Measurements from ENCODE around the gene GPHN. TPM values are rescaled to one million over a fixed set of nuclear protein-coding genes. Genes with fewer than 3 reads are reported as not detected.

GPHN gene
- total and polyA plus RNA-seq, 8 donors, result 15.7 to 98.7 (median 35.7) TPM

GRCh38 chr14:66623838-66624237 lies 115.9 kb downstream of the GPHN start:
- TF ChIP-seq EP300 (IDR thresholded peaks at IDR 0.05), result no peak
- no peak for TF ChIP-seq POLR2AphosphoS5 (IDR thresholded peaks at IDR 0.05)
- TF ChIP-seq CTCF (IDR thresholded peaks at IDR 0.05), result no peak
- no peak for TF ChIP-seq POLR2A (IDR thresholded peaks at IDR 0.05)
- no peaks in the 10 kb centered on the region for H3K27me3 ChIP-seq
- H3K4me1 ChIP-seq, result peaks cover 0 to 29% (median 12%) of the 10 kb centered on the region in 4 donors
- H3K27ac ChIP-seq, result peak overlapping the region in 2 of 5 donors; percentile 5 to 22
- peaks cover 0 to 4% (median 0%) of the 10 kb centered on the region in 4 donors for H3K9me3 ChIP-seq
- 76 to 92% (median 84%) methylated on average over 4 of the region's 4 CpGs for WGBS, 5 donors
- DNase-seq, result no peak
- intact Hi-C loops (cut with DNase I; ENCODE audit: low total_unique reads), result no loop called here
- H3K36me3 ChIP-seq, result no peaks in the 10 kb centered on the region
- H3K4me3 ChIP-seq, result no peak overlapping the region

- Histone ChIP-seq H3K4me1 (peaks cover 0 to 29% (median 12%) of the 10 kb centered on the region in 4 donors), H3K4me3 (no peak overlapping the region), H3K9me3 (peaks cover 0 to 4% (median 0%) of the 10 kb centered on the region in 4 donors), H3K36me3 (no peaks in the 10 kb centered on the region), H3K27ac (peak overlapping the region in 1 of 5 donors; percentile 22), H3K27me3 (no peaks in the 10 kb centered on the region)
- intact Hi-C loops (cut with DNase I; ENCODE audit: low total_unique reads), result no loop called here
- 0 to 10% (median 4%) methylated on average over 1 of the region's 1 CpG for WGBS, 5 donors
- no peak for TF ChIP-seq POLR2A (IDR thresholded peaks at IDR 0.05)
- TF ChIP-seq POLR2AphosphoS5 (IDR thresholded peaks at IDR 0.05), result peak in 1 of 3 donors; percentile 33
- no peak for TF ChIP-seq EP300 (IDR thresholded peaks at IDR 0.05)
- peak in 5 of 7 experiments; percentile 9 to 62 (median 57) for TF ChIP-seq CTCF (IDR thresholded peaks at IDR 0.05)
- DNase-seq, result peak; percentile 71 to 83
Measured at GRCh38 chr14:66624336-66624937, 116.5 kb downstream of the GPHN start.

GRCh38 chr14:66628636-66629035 lies 120.7 kb downstream of the GPHN start:
- DNase-seq, result no peak

GRCh38 chr14:66629499-66629898 lies 121.6 kb downstream of the GPHN start:
- H3K9me3 ChIP-seq, result no peaks in the 10 kb centered on the region
- H3K27me3 ChIP-seq, result no peaks in the 10 kb centered on the region
- H3K27ac ChIP-seq, result no peak overlapping the region
- H3K36me3 ChIP-seq, result no peaks in the 10 kb centered on the region
- TF ChIP-seq POLR2A (IDR thresholded peaks at IDR 0.05), result no peak
- H3K4me3 ChIP-seq, result no peak overlapping the region
- peaks cover 0 to 26% (median 11%) of the 10 kb centered on the region in 4 donors for H3K4me1 ChIP-seq
- no peak for DNase-seq
- intact Hi-C loops (cut with DNase I; ENCODE audit: low total_unique reads), result no loop called here

More at GRCh38 chr14:66628636-66629035, 120.7 kb downstream of the GPHN start:
- no peaks in the 10 kb centered on the region for H3K9me3 ChIP-seq
- TF ChIP-seq POLR2A (IDR thresholded peaks at IDR 0.05) (no peak), EP300 (IDR thresholded peaks at IDR 0.05) (no peak), CTCF (IDR thresholded peaks at IDR 0.05) (no peak), POLR2AphosphoS5 (IDR thresholded peaks at IDR 0.05) (no peak)
- no peaks in the 10 kb centered on the region for H3K27me3 ChIP-seq
- peaks cover 0 to 35% (median 13%) of the 10 kb centered on the region in 4 donors for H3K4me1 ChIP-seq
- no peak overlapping the region for H3K4me3 ChIP-seq
- intact Hi-C loops (cut with DNase I; ENCODE audit: low total_unique reads), result no loop called here
- H3K27ac ChIP-seq, result no peak overlapping the region
- no peaks in the 10 kb centered on the region for H3K36me3 ChIP-seq

GRCh38 chr14:66634876-66635275 lies 126.9 kb downstream of the GPHN start:
- no peaks in the 10 kb centered on the region for H3K27me3 ChIP-seq
- intact Hi-C loops (cut with DNase I; ENCODE audit: low total_unique reads), result no loop called here
- no peaks in the 10 kb centered on the region for H3K36me3 ChIP-seq
- H3K4me1 ChIP-seq, result peaks cover 0 to 13% (median 9%) of the 10 kb centered on the region in 4 donors
- no peaks in the 10 kb centered on the region for H3K9me3 ChIP-seq
- peak in 1 of 2 donors; percentile 25 for DNase-seq
- no peak overlapping the region for H3K4me3 ChIP-seq
- H3K27ac ChIP-seq, result no peak overlapping the region
- TF ChIP-seq CTCF (IDR thresholded peaks at IDR 0.05) (no peak), EP300 (IDR thresholded peaks at IDR 0.05) (no peak), POLR2A (IDR thresholded peaks at IDR 0.05) (no peak), POLR2AphosphoS5 (IDR thresholded peaks at IDR 0.05) (no peak)
